OCI-LY7 (cell line): ENCODE measurements around the gene SLC2A4RG. TPM values are rescaled to one million over a fixed set of nuclear protein-coding genes. Genes with fewer than 3 reads are reported as not detected.

Source experiments
- BruUV-seq: library from RNA; stranded (reverse); fragments of 400-500 nt; replicated peaks from 2 replicates; lab custom pipeline; 2021; lab: Mats Ljungman, UMichigan
- CTCF ChIA-PET: fragments of 300-600 bp; sonication (Branson Sonifier 250); formaldehyde crosslinking; loops from one replicate; lab custom pipeline; 2022; ENCODE audit warnings: antibody characterized with exemption; ENCODE audit not compliant: unreplicated experiment; lab: Charles Lee
- POLR2A ChIA-PET: fragments of 300-600 bp; sonication (Branson Sonifier 250); formaldehyde crosslinking; loops from one replicate; lab custom pipeline; 2022; ENCODE audit warnings: antibody characterized with exemption; lab: Charles Lee
- DNase-seq: peaks from one replicate; pipeline ENCODE4 v3.0.0-alpha.2; 2015; ENCODE audit warnings: low spot score
- H2AFZ ChIP-seq: fragments of 200-600 bp; sonication (generic), shearing (Covaris generic); 2 replicates; pipeline ENCODE4 v1.6.1; 2014; ENCODE audit warnings: mild to moderate bottlenecking, antibody characterized with exemption, low read length, moderate library complexity
- H3K27ac ChIP-seq: fragments of 200-600 bp; sonication (generic); 2 replicates; pipeline ENCODE4 v1.5.1; 2014; ENCODE audit warnings: mixed run types, low read depth, mild to moderate bottlenecking, moderate library complexity, low read length, inconsistent platforms; ENCODE audit not compliant: poor library complexity, severe bottlenecking
- H3K36me3 ChIP-seq: fragments of 200-600 bp; sonication (generic); 2 replicates; pipeline ENCODE4 v1.6.1; 2014; ENCODE audit warnings: mild to moderate bottlenecking, antibody characterized with exemption, low read length, moderate library complexity, mixed read lengths; ENCODE audit not compliant: insufficient read depth
- H3K4me1 ChIP-seq: fragments of 200-600 bp; sonication (generic); 2 replicates; pipeline ENCODE4 v1.5.1; 2014; ENCODE audit warnings: mild to moderate bottlenecking, low read length; ENCODE audit not compliant: insufficient read depth, poor library complexity, severe bottlenecking
- H3K4me2 ChIP-seq: fragments of 200-600 bp; sonication (generic); 2 replicates; pipeline ENCODE4 v1.6.1; 2014; ENCODE audit warnings: mild to moderate bottlenecking, low read length
- H3K4me3 ChIP-seq: fragments of 200-600 bp; sonication (generic); 2 replicates; pipeline ENCODE4 v1.5.1; 2014; ENCODE audit warnings: mild to moderate bottlenecking, low read depth, low read length; ENCODE audit not compliant: poor library complexity, severe bottlenecking
- H3K79me2 ChIP-seq: fragments of 200-600 bp; sonication (generic); 2 replicates; pipeline ENCODE4 v1.6.1; 2016; ENCODE audit warnings: low read depth, mild to moderate bottlenecking, low read length, moderate library complexity, mixed read lengths; ENCODE audit not compliant: insufficient read depth
- H3K9me2 ChIP-seq: fragments of 200-600 bp; sonication (generic); 2 replicates; pipeline ENCODE4 v1.6.1; 2016; ENCODE audit warnings: mild to moderate bottlenecking, low read length, mixed read lengths; ENCODE audit not compliant: insufficient read depth
- H3K9me3 ChIP-seq: fragments of 200-600 bp; sonication (generic); 2 replicates; pipeline ENCODE4 v1.6.1; 2014; ENCODE audit warnings: mild to moderate bottlenecking, mixed run types, low read length, mixed read lengths
- H4K20me1 ChIP-seq: fragments of 200-600 bp; sonication (generic); 2 replicates; pipeline ENCODE4 v1.6.1; 2014; ENCODE audit warnings: mild to moderate bottlenecking, antibody characterized with exemption, low read length, moderate library complexity, mixed read lengths; ENCODE audit not compliant: insufficient read depth
- CTCF ChIP-seq: fragments of 200-600 bp; sonication (generic); conservative IDR thresholded peaks from 2 replicates; pipeline ENCODE4 v1.5.1; 2014; ENCODE audit warnings: mild to moderate bottlenecking, antibody characterized with exemption, low read length, moderate library complexity, mixed read lengths
- EZH2phosphoT487 ChIP-seq: fragments of 200-600 bp; sonication (generic); IDR thresholded peaks from 2 replicates; pipeline ENCODE4 v1.6.1; 2018; ENCODE audit warnings: low read depth, borderline replicate concordance, mild to moderate bottlenecking, mixed run types, antibody characterized with exemption, low read length, moderate library complexity, mixed read lengths
- intact Hi-C: fragments of 100-400 bp; cut with micrococcal nuclease; formaldehyde crosslinking; loops from one replicate; pipeline ENCODE4 v1.10.0; 2022; ENCODE audit not compliant: unreplicated experiment
- total RNA-seq, 2 experiments: library from RNA; depleted of rRNA in 1 of 2; stranded (reverse); fragments of >200 nt in 1 of 2; shearing (Covaris generic) in 1 of 2; gene quantifications; 2 replicates each; pipeline ENCODE4 v1.2.3, GENCODE V29; 2014 to 2022

Gene SLC2A4RG
- total RNA-seq, 2 experiments from 2014 or later: 77.9 to 113 TPM

- POLR2A ChIA-PET: no interaction called here
- Histone ChIP-seq H3K4me3 (no peak overlapping the region), H3K9me2 (no peaks in the 10 kb centered on the region), H3K9me3 (no peaks in the 10 kb centered on the region), H2AFZ (no peak overlapping the region), H4K20me1 (no peaks in the 10 kb centered on the region), H3K4me2 (no peak overlapping the region), H3K79me2 (no peaks in the 10 kb centered on the region), H3K27ac (no peak overlapping the region), H3K36me3 (peaks cover 21% of the 10 kb centered on the region), H3K4me1 (no peaks in the 10 kb centered on the region)
- TF ChIP-seq EZH2phosphoT487: no peak
- TF ChIP-seq CTCF: no peak
- BruUV-seq: no TSS peak
- CTCF ChIA-PET: no interaction called here
- intact Hi-C loops: no loop called here
- no peak for DNase-seq
These were observed 48.5 kb upstream of the SLC2A4RG start for GRCh38 chr20:63690898-63691710.

DNA sequence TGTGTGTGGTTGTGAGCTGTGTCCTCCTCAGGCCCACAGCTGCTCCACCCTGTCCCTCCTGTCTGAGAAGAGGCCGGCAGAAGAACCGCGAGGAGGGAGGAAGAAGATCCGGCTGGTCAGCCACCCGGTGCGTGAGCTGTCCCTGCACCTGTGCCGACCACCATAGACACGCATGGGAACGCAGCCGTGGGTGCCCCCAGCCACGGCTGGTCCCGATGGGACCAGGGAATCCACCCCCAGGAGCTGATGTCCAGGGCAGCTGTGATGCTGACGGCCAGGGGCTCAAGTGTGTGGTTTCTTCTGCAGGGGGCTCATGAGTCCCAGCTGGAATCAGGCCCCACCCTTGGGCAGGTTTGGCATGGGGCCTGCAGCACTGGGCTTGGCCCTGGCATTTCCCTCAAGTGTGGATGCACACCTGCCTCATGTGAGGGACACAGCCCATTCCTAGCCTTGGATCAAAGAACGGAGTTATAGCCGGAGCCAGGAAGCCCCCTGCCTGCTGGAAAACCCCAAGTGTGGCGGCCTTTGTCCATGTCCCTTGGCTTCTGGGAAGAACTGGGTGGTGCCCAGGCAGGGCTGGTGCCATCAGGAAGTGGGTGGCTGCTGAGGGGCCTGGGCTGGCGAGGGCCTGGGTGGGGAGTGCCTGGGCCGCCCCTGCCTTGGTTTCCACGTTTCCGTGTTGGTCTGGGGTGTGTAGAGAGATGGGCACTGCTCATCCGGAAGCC is 47.7 kb upstream of the SLC2A4RG start:
- BruUV-seq: no TSS peak
- no peak overlapping the region for H2AFZ ChIP-seq
- no peaks in the 10 kb centered on the region for H3K4me1 ChIP-seq
- H3K9me3 ChIP-seq: no peaks in the 10 kb centered on the region
- no peak overlapping the region for H3K4me2 ChIP-seq
- no peak overlapping the region for H3K27ac ChIP-seq
- H3K9me2 ChIP-seq: no peaks in the 10 kb centered on the region
- peaks cover 26% of the 10 kb centered on the region for H3K36me3 ChIP-seq
- no peak overlapping the region for H3K4me3 ChIP-seq
- TF ChIP-seq CTCF: no peak
- no peak for TF ChIP-seq EZH2phosphoT487
- ChIA-PET CTCF (interaction anchor here (0.6 kb wide), 1 partner anchor 64 kb away, joined by 3 read pairs; no protein-coding TSS in a partner anchor), POLR2A (no interaction called here)
- no peaks in the 10 kb centered on the region for H4K20me1 ChIP-seq
- H3K79me2 ChIP-seq: no peaks in the 10 kb centered on the region
- no peak for DNase-seq
- intact Hi-C loops: no loop called here
